Thymus (tissue), 11 donors: ENCODE measurements around the gene RGS1. TPM values are rescaled to one million over a fixed set of nuclear protein-coding genes. Genes with fewer than 3 reads are reported as not detected.

Experiments
- DNase-seq, 9 donors: peaks; one replicate each; pipeline ENCODE4 v3.0.0-alpha.2; 2013; ENCODE audit warnings: low spot score in 9 of 9, low read depth in 6 of 9, missing footprints in 1 of 9
- H3K27ac ChIP-seq, 2 donors: one replicate each; pipeline ENCODE4 v1.5.1; 2013; ENCODE audit warnings: control low read depth in 1 of 2, low read depth in 1 of 2, low read length in 1 of 2, mild to moderate bottlenecking in 1 of 2, moderate library complexity in 1 of 2
- H3K27me3 ChIP-seq, 2 donors: one replicate each; pipeline ENCODE4 v1.5.1; 2013; ENCODE audit warnings: low read length in 1 of 2; ENCODE audit not compliant: control insufficient read depth in 2 of 2, insufficient read depth in 1 of 2
- H3K36me3 ChIP-seq, 2 donors: one replicate each; pipeline ENCODE4 v1.5.1; 2013; ENCODE audit warnings: low read length in 1 of 2, mild to moderate bottlenecking in 1 of 2, moderate library complexity in 1 of 2; ENCODE audit not compliant: control insufficient read depth in 2 of 2, insufficient read depth in 2 of 2
- H3K4me1 ChIP-seq, 2 donors: one replicate each; pipeline ENCODE4 v1.5.1; 2013; ENCODE audit warnings: low read length in 2 of 2; ENCODE audit not compliant: control insufficient read depth in 2 of 2, insufficient read depth in 2 of 2
- H3K4me3 ChIP-seq, 2 donors: one replicate each; pipeline ENCODE4 v1.5.1; 2013; ENCODE audit warnings: low read length in 2 of 2, control low read depth in 1 of 2, mild to moderate bottlenecking in 1 of 2
- H3K9me3 ChIP-seq, 2 donors: one replicate each; pipeline ENCODE4 v1.5.1; 2013; ENCODE audit warnings: low read length in 1 of 2, mild to moderate bottlenecking in 1 of 2; ENCODE audit not compliant: control insufficient read depth in 2 of 2, insufficient read depth in 1 of 2
- WGBS: extraction: QIAGEN DNeasy Blood & Tissue Kit; methylation state at CpG from one replicate; pipeline ENCODE4 v1.1.7; 2013; 5-methylcytosine and 5-hydroxymethylcytosine counted together
- polyA plus RNA-seq: library from polyadenylated mRNA; stranded (reverse); fragments of 200-250 nt; gene quantifications from one replicate; pipeline ENCODE4 v1.2.3, GENCODE V29; 2013
- total RNA-seq: library from RNA; stranded (reverse); fragments of 120-200 nt; gene quantifications from one replicate; pipeline ENCODE4 v1.2.4, GENCODE V29; 2013
- donor health status: healthy.

Gene RGS1
- total and polyA plus RNA-seq, 2 donors = 187 to 329 TPM

DNA sequence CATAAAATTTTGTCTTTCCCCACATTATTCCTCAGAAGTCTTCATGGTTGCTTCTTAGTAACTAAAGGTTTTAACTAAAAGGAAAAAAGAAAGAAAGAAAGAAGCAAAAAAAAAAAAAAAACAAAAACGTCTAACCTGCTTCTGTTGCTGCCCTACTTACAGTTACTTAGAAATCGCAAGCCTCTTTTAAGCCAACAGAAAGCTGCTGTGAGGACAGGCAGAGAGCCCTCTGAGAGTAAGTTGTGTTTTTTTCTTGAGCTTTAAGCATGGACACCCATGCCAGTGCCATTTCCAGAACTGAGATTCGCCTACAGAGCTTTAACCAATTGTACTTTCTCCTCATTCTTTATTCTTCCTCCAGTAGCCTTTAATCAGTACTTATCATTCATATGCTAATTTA lies 25.6 kb upstream of the RGS1 start:
- Histone ChIP-seq H3K9me3 (no peaks in the 10 kb centered on the region), H3K4me1 (peaks cover 3 to 13% of the 10 kb centered on the region in 2 donors), H3K27me3 (no peaks in the 10 kb centered on the region), H3K36me3 (no peaks in the 10 kb centered on the region), H3K4me3 (no peak overlapping the region), H3K27ac (no peak overlapping the region)
- WGBS = 78% methylated on average over 3 of the region's 3 CpGs
- DNase-seq = no peak

GRCh38 chr1:192550922-192551534 lies 24.5 kb upstream of the RGS1 start:
- H3K27ac ChIP-seq = peak overlapping the region in 1 of 2 donors; percentile 48
- no peak for DNase-seq
- no peaks in the 10 kb centered on the region for H3K9me3 ChIP-seq
- WGBS = 66% methylated on average over 2 of the region's 2 CpGs
- no peaks in the 10 kb centered on the region for H3K36me3 ChIP-seq
- H3K4me3 ChIP-seq = no peak overlapping the region
- H3K4me1 ChIP-seq = peaks cover 3 to 10% of the 10 kb centered on the region in 2 donors
- no peaks in the 10 kb centered on the region for H3K27me3 ChIP-seq

GRCh38 chr1:192552760-192553191 lies 22.8 kb upstream of the RGS1 start:
- WGBS = 45% methylated on average over 6 of the region's 6 CpGs
- H3K36me3 ChIP-seq = no peaks in the 10 kb centered on the region
- DNase-seq = no peak
- H3K9me3 ChIP-seq = no peaks in the 10 kb centered on the region
- H3K27ac ChIP-seq = no peak overlapping the region
- no peaks in the 10 kb centered on the region for H3K27me3 ChIP-seq
- no peak overlapping the region for H3K4me3 ChIP-seq
- H3K4me1 ChIP-seq = peaks cover 0 to 10% of the 10 kb centered on the region in 2 donors

DNA sequence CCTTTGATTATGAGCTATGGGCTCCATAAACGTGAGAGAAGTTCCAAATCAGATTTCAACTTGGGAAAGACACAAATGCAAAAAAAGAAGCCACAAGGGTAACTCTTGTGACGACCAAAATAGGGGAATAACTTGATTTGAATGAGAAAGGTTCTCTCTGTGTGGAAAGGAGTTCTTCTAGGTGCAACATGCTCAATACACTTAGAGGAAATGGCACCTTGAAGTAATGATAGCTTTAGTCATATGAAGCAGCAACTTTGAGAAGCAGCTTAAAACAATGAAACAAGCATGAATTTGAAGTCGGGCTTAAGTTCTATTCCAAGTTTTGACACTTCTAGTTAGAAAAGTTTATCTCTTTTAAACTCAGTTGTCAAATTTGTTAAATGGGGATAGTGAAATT lies 21.8 kb upstream of the RGS1 start:
- no peak overlapping the region for H3K4me3 ChIP-seq
- no peaks in the 10 kb centered on the region for H3K36me3 ChIP-seq
- peaks cover 0 to 10% of the 10 kb centered on the region in 2 donors for H3K4me1 ChIP-seq
- H3K27me3 ChIP-seq = no peaks in the 10 kb centered on the region
- WGBS = 94% methylated on average over 3 of the region's 3 CpGs
- no peaks in the 10 kb centered on the region for H3K9me3 ChIP-seq
- DNase-seq = no peak
- no peak overlapping the region for H3K27ac ChIP-seq

DNA sequence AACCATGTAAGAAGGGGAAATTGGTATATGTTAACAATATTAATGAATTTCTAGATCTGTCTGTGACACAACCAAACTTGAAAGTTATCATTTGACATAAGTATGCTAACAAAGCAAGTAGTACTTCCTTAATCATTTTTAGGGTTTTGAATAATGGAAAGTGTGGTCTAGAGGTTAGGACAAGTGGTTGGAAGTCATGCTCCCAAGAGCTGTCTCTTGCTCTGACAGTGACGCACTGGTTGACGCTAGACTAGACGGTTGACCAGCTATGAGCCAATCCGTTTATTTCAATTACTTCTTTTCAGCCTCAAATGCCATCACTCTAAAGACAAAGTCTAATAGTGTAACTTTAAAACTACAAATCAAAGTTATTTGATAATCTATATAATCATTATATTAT lies 20.7 kb upstream of the RGS1 start:
- Histone ChIP-seq H3K27me3 (no peaks in the 10 kb centered on the region), H3K4me3 (no peak overlapping the region)
- 97% methylated on average over 4 of the region's 4 CpGs for WGBS

GRCh38 chr1:192555399-192555798 lies 20.2 kb upstream of the RGS1 start:
- DNase-seq = no peak
- no peaks in the 10 kb centered on the region for H3K36me3 ChIP-seq
- H3K9me3 ChIP-seq = no peaks in the 10 kb centered on the region
- peaks cover 0 to 10% of the 10 kb centered on the region in 2 donors for H3K4me1 ChIP-seq
- no peak overlapping the region for H3K4me3 ChIP-seq
- no peaks in the 10 kb centered on the region for H3K27me3 ChIP-seq
- H3K27ac ChIP-seq = no peak overlapping the region

More for the DNA sequence above, 20.7 kb upstream of the RGS1 start:
- Histone ChIP-seq H3K4me1 (peaks cover 0 to 14% of the 10 kb centered on the region in 2 donors), H3K27ac (no peak overlapping the region), H3K9me3 (no peaks in the 10 kb centered on the region), H3K36me3 (no peaks in the 10 kb centered on the region)
- no peak for DNase-seq

DNA sequence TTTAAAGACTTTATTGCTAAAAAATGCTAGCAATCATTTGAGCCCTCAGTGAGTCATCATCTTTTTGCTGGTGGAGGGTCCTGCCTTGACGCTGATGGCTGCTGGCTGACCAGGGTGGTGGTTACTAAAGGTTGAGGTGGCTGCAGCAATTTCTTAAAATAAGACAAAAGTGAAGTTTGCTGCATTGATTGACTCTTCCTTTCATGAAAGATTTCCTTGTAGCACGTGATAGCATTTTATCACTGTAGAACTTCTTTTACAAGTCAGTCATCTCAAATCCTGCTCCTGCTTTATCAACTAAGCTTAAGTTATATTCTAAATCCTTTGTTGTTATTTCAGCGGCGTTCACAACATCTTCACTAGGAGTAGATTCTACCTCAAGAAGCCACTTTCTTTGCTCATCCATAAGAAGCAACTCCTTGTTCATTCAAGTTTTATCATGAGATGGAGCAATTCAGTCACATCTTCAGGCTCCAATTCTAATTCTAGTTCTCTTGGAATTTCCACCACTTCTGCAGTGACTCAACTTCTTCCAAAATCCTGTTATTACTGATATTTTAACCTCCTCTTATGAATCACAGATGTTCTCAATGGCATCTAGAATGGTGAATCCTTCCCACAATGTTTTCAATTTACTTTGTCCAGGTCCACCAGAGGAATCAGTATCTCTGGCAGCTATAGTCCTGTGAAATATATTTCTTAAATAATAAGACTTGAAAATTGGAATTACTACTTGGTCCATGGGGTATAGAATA lies 17.6 kb upstream of the RGS1 start:
- no peak overlapping the region for H3K4me3 ChIP-seq
- DNase-seq = no peak
- H3K9me3 ChIP-seq = no peaks in the 10 kb centered on the region
- 96% methylated on average over 4 of the region's 4 CpGs for WGBS
- H3K4me1 ChIP-seq = peaks cover 0 to 5% of the 10 kb centered on the region in 2 donors
- no peaks in the 10 kb centered on the region for H3K27me3 ChIP-seq
- no peak overlapping the region for H3K27ac ChIP-seq
- H3K36me3 ChIP-seq = no peaks in the 10 kb centered on the region

DNA sequence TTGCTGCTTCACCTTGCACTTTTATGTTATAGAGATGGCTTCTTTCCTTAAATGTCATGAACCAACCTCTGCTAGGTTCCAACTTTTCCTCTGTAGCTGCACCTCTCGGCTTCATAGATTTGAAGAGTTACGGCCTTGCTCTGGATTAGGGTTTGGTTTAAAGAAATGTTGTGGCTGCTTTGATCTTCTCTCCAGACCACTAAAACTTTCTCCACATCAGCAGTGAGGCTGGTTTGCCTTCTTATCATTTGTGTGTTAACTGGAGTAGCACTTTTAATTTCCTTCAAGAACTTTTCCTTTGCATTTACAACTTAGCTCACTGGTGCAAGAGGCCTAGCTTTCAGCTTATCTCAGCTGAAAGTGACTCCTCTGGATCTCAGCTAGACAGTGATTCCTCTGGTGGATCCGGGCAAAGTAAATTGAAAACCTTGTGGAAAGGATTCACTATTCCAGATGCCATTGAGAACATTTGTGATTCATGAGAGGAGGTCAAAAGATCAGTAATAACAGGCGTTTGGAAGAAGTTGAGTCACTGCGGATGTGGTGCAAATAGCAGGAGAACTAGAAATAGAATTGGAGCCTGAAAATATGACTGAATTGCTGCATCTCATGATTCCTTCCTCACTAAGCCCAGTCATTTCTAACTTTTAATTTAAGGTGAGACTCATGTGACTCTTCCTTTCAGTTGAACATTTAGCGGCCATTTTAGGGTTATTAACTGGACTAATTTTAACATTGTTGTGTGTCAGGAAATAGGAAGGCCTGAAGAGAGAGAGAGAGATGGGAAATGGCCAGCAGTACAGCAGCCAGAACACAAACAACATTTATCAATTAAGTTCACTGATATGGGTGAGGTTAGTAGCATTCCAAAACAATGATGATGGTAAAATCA lies 16.2 kb upstream of the RGS1 start:
- no peak overlapping the region for H3K4me3 ChIP-seq
- peaks cover 0 to 5% of the 10 kb centered on the region in 2 donors for H3K4me1 ChIP-seq
- 66% methylated on average over 6 of the region's 6 CpGs for WGBS
- DNase-seq = no peak
- H3K27me3 ChIP-seq = no peaks in the 10 kb centered on the region
- no peaks in the 10 kb centered on the region for H3K36me3 ChIP-seq
- no peaks in the 10 kb centered on the region for H3K9me3 ChIP-seq
- no peak overlapping the region for H3K27ac ChIP-seq

- no peaks in the 10 kb centered on the region for H3K27me3 ChIP-seq
- WGBS = 98% methylated on average over 4 of the region's 4 CpGs
- no peaks in the 10 kb centered on the region for H3K9me3 ChIP-seq
- no peaks in the 10 kb centered on the region for H3K36me3 ChIP-seq
- DNase-seq = no peak
- H3K4me1 ChIP-seq = peaks cover 0 to 5% of the 10 kb centered on the region in 2 donors
- no peak overlapping the region for H3K27ac ChIP-seq
- H3K4me3 ChIP-seq = no peak overlapping the region
These were observed 14.3 kb upstream of the RGS1 start for GRCh38 chr1:192561301-192561700.
